AG04450 (cell line): Measurements from ENCODE around the gene TINAGL1. TPM values are rescaled to one million over a fixed set of nuclear protein-coding genes. Genes with fewer than 3 reads are reported as not detected.

Experiments
- CTCF ChIA-PET: fragments of 300-600, 350-600 bp; formaldehyde crosslinking; extraction: SDS; loops from one replicate; lab custom pipeline; 2022; ENCODE audit warnings: antibody characterized with exemption, inconsistent platforms; lab: Charles Lee
- POLR2A ChIA-PET: fragments of 350-600 bp; formaldehyde crosslinking; extraction: SDS; loops from one replicate; lab custom pipeline; 2021; ENCODE audit warnings: antibody characterized with exemption, inconsistent platforms; lab: Yijun Ruan, JAX
- DNase-seq: peaks from one replicate; pipeline ENCODE4 v3.0.0-alpha.2; 2011; ENCODE audit warnings: low read depth, low spot score
- H3K27ac ChIP-seq: one replicate; pipeline ENCODE4 v1.5.1; 2012; ENCODE audit warnings: low read depth, low read length, control low read depth
- H3K27me3 ChIP-seq: one replicate; pipeline ENCODE4 v1.6.0; 2012; ENCODE audit warnings: low read length; ENCODE audit not compliant: control insufficient read depth, insufficient read depth
- H3K4me3 ChIP-seq: 2 replicates; pipeline ENCODE4 v1.5.1; 2011; ENCODE audit warnings: mild to moderate bottlenecking, low read depth, low read length, control low read depth
- H3K9me3 ChIP-seq: 2 replicates; pipeline ENCODE4 v1.5.1; 2012; ENCODE audit warnings: low read length; ENCODE audit not compliant: control insufficient read depth, insufficient read depth
- CTCF ChIP-seq: IDR thresholded peaks from 2 replicates; pipeline ENCODE4 v1.5.1; 2011; ENCODE audit warnings: low read depth, low read length, control low read depth, inconsistent platforms
- polyA plus RNA-seq: library from polyadenylated mRNA; depleted of rRNA; stranded (reverse); fragments of >200 nt; gene quantifications from 2 replicates; pipeline ENCODE4 v1.2.3, GENCODE V29; 2011

TINAGL1 gene
- polyA plus RNA-seq, 1 experiment = 0.36 TPM

- TF ChIP-seq CTCF = no peak
- Histone ChIP-seq H3K27ac (no peak overlapping the region), H3K4me3 (no peak overlapping the region), H3K27me3 (no peaks in the 10 kb centered on the region), H3K9me3 (no peaks in the 10 kb centered on the region)
- DNase-seq = no peak
- ChIA-PET CTCF (interaction anchor here (0.8 to 6.2 kb wide), 3 partner anchors 24 to 65 kb away, joined by 3 to 48 read pairs (median 3); no protein-coding TSS in a partner anchor), POLR2A (no interaction called here)
Observed at GRCh38 chr1:31567956-31568570, 8.3 kb upstream of the TINAGL1 start.

- ChIA-PET CTCF (interaction anchor here (0.8 kb wide), 2 partner anchors 20 to 64 kb away, joined by 3 to 4 read pairs; no protein-coding TSS in a partner anchor), POLR2A (no interaction called here)
- H3K9me3 ChIP-seq = no peaks in the 10 kb centered on the region
- no peak for DNase-seq
- H3K27me3 ChIP-seq = no peaks in the 10 kb centered on the region
- no peak for TF ChIP-seq CTCF
- no peak overlapping the region for H3K27ac ChIP-seq
- H3K4me3 ChIP-seq = no peak overlapping the region
Observed at GRCh38 chr1:31568895-31569595, 7.3 kb upstream of the TINAGL1 start.

DNA sequence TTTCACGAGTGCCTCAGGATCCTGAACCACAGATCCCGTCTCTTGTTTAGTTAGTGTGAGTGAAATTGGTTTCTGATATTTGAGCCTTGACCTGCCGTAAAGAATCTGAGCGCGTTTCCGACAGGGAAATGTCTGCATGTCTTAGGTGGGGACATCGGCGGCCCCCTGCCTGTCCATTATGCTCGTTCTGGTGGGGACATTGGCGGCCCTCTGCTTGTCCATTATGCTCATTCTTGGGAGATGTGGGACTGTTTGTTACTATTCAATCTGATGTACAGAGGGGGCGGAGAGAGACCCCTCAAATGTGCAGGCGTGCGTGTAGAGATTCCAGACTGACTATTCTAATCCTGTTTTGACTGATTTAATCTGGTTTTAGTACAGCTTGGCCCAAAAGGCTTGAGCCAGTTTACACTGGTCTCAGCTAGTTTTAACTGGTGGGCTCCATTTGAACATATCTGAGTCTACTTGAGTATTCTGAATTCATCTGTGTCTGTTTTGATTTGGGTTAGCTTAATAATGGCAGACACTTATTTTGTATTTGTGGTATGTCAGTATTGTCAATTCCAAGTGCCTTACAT lies 6.6 kb upstream of the TINAGL1 start:
- H3K27ac ChIP-seq = no peak overlapping the region
- ChIA-PET CTCF (interaction anchor here (0.6 to 1.2 kb wide), 3 partner anchors 16 to 175 kb away, joined by 3 to 4 read pairs (median 3); no protein-coding TSS in a partner anchor), POLR2A (no interaction called here)
- no peak overlapping the region for H3K4me3 ChIP-seq
- no peaks in the 10 kb centered on the region for H3K27me3 ChIP-seq
- no peaks in the 10 kb centered on the region for H3K9me3 ChIP-seq
- no peak for DNase-seq
- no peak for TF ChIP-seq CTCF

DNA sequence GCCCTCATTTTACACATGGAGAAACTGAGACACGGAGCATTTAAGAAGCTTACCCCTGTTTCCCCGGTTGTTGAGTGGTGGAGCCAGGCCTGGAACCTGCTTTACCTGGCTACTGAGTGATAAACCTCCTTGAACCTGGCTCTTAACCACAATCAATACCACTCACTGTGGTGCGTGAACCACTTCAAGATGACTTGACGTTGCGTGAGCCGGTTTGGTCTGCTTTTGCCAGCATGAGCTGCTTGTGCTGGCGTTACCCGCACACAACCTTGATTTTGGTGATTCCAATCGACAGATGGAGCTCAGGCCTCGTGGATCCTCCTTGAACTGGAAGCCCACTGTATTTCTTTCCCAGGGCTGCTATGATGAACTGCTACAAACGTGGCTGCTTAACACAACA lies 6.1 kb upstream of the TINAGL1 start:
- ChIA-PET POLR2A (no interaction called here), CTCF (interaction anchor here (0.6 to 1.3 kb wide), 4 partner anchors 16 to 175 kb away, joined by 3 to 4 read pairs (median 3); no protein-coding TSS in a partner anchor)
- TF ChIP-seq CTCF = no peak
- no peaks in the 10 kb centered on the region for H3K9me3 ChIP-seq
- DNase-seq = no peak
- no peaks in the 10 kb centered on the region for H3K27me3 ChIP-seq
- no peak overlapping the region for H3K27ac ChIP-seq
- no peak overlapping the region for H3K4me3 ChIP-seq
